HL-60 (cell line): ENCODE measurements around the gene VTN.

Experiments
- DNase-seq, 2 experiments: peaks; one replicate each; pipeline ENCODE4 v3.0.0-alpha.2; 2010 to 2020; ENCODE audit warnings: low read depth in 1 of 2, low spot score in 1 of 2
- H3K27ac ChIP-seq: fragments of 250-450 bp; sonication (Bioruptor Pico); replicated peaks from 2 replicates; pipeline ENCODE4 v1.5.1; 2020; ENCODE audit warnings: mild to moderate bottlenecking, moderate library complexity
- H3K27me3 ChIP-seq: fragments of 250-450 bp; sonication (Bioruptor Pico); 2 replicates; pipeline ENCODE4 v1.5.1; 2021; ENCODE audit warnings: mild to moderate bottlenecking, moderate library complexity; ENCODE audit not compliant: insufficient read depth, poor library complexity, severe bottlenecking
- H3K4me3 ChIP-seq: replicated peaks from 2 replicates; pipeline ENCODE4 v1.5.1; 2011; ENCODE audit warnings: mild to moderate bottlenecking, control low read depth, low read length; ENCODE audit not compliant: insufficient read depth
- GABPA ChIP-seq: IDR thresholded peaks from 2 replicates; pipeline ENCODE4 v1.6.1; 2012; ENCODE audit warnings: low read depth
- POLR2AphosphoS5 ChIP-seq: IDR thresholded peaks from 2 replicates; pipeline ENCODE4 v1.6.1; 2012; ENCODE audit warnings: low read depth
- SPI1 ChIP-seq: IDR thresholded peaks from 2 replicates; pipeline ENCODE4 v1.6.1; 2012; ENCODE audit warnings: low read depth, mild to moderate bottlenecking, borderline replicate concordance
- TF ChIP-seq, protein P1 (sequence below): IDR thresholded peaks from 2 replicates; pipeline ENCODE4 v1.6.1; 2012; ENCODE audit warnings: low read depth; ENCODE audit not compliant: insufficient replicate concordance
- TF ChIP-seq, protein P2 (sequence below): IDR thresholded peaks from one replicate; pipeline ENCODE4 v1.5.1; 2011; ENCODE audit warnings: low read length, control low read depth, inconsistent platforms; ENCODE audit not compliant: insufficient read depth

VTN gene

DNA sequence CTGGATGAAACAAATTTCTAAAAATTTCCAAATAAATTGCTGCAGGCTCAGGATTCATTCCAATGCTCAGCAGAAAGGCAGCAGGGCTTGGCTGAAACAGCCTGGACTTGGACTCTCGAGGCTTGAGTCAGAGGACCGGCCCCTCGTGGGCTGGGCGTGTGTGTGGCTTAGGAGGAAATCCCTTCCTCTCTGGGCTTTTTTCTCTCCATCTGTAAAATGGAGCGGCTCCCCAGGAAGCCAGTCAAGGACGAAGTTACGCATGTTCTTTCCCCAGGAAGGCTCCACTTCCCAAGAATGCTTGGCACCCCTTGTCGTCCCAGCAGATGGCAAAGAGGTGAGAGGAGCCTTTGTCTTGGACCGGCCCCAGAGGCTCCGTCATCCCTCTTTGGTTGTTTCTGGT, 22.4 kb upstream of the VTN start:
- no peak overlapping the region for H3K27ac ChIP-seq
- H3K27me3 ChIP-seq: no peaks in the 10 kb centered on the region
- TF ChIP-seq POLR2AphosphoS5 (no peak), SPI1 (no peak), GABPA (no peak)
- TF ChIP-seq, protein P1, sequence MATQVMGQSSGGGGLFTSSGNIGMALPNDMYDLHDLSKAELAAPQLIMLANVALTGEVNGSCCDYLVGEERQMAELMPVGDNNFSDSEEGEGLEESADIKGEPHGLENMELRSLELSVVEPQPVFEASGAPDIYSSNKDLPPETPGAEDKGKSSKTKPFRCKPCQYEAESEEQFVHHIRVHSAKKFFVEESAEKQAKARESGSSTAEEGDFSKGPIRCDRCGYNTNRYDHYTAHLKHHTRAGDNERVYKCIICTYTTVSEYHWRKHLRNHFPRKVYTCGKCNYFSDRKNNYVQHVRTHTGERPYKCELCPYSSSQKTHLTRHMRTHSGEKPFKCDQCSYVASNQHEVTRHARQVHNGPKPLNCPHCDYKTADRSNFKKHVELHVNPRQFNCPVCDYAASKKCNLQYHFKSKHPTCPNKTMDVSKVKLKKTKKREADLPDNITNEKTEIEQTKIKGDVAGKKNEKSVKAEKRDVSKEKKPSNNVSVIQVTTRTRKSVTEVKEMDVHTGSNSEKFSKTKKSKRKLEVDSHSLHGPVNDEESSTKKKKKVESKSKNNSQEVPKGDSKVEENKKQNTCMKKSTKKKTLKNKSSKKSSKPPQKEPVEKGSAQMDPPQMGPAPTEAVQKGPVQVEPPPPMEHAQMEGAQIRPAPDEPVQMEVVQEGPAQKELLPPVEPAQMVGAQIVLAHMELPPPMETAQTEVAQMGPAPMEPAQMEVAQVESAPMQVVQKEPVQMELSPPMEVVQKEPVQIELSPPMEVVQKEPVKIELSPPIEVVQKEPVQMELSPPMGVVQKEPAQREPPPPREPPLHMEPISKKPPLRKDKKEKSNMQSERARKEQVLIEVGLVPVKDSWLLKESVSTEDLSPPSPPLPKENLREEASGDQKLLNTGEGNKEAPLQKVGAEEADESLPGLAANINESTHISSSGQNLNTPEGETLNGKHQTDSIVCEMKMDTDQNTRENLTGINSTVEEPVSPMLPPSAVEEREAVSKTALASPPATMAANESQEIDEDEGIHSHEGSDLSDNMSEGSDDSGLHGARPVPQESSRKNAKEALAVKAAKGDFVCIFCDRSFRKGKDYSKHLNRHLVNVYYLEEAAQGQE: no peak
- TF ChIP-seq, protein P2, sequence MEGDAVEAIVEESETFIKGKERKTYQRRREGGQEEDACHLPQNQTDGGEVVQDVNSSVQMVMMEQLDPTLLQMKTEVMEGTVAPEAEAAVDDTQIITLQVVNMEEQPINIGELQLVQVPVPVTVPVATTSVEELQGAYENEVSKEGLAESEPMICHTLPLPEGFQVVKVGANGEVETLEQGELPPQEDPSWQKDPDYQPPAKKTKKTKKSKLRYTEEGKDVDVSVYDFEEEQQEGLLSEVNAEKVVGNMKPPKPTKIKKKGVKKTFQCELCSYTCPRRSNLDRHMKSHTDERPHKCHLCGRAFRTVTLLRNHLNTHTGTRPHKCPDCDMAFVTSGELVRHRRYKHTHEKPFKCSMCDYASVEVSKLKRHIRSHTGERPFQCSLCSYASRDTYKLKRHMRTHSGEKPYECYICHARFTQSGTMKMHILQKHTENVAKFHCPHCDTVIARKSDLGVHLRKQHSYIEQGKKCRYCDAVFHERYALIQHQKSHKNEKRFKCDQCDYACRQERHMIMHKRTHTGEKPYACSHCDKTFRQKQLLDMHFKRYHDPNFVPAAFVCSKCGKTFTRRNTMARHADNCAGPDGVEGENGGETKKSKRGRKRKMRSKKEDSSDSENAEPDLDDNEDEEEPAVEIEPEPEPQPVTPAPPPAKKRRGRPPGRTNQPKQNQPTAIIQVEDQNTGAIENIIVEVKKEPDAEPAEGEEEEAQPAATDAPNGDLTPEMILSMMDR: no peak
- no peak overlapping the region for H3K4me3 ChIP-seq
- no peak for DNase-seq

DNA sequence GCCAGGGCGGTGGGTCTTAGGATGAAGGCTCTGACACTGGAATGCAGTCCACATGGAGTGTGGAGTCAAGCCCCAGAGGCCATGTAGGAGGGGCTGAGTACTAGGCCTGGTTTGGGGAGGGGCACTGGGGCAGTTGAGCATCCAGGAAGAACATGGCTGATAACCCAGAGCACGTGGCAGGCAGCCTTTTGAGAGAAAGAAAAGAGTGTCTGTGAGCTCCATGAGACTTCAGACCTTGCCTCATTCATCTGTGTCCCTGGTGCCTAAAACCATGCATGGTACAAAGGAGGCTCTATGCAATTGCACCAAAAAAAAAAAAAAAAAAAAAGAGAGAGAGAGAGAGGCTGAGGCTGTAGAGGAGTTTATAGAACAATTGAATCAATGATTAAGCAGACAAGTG, 21.3 kb upstream of the VTN start:
- TF ChIP-seq, protein P2: no peak
- no peak for TF ChIP-seq GABPA
- TF ChIP-seq, protein P1: no peak
- no peak for TF ChIP-seq SPI1
- TF ChIP-seq POLR2AphosphoS5: no peak
- no peak for DNase-seq
- no peaks in the 10 kb centered on the region for H3K27me3 ChIP-seq
- H3K4me3 ChIP-seq: no peak overlapping the region
- H3K27ac ChIP-seq: no peak overlapping the region

DNA sequence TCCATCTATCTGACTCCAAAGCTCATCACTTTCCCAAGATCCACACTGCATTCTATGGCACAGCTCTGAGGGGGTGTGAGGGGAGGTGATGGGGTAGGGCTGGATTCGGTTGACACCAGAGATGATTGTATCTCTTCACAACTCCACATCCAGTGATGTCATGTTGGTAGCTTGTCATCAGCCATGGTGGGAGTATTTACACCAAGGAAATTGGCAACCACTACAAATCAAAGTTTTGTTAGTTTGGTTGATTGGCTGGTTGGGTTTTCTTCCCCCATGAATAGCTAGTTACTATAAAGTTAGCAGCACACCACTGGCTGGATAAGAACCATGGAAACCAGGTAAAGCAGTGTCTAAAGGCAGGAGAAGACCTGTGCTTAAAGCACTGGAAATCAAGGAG, 20.9 kb upstream of the VTN start:
- Histone ChIP-seq H3K27ac (no peak overlapping the region), H3K4me3 (no peak overlapping the region), H3K27me3 (no peaks in the 10 kb centered on the region)
- no peak for TF ChIP-seq POLR2AphosphoS5
- TF ChIP-seq, protein P2: no peak
- TF ChIP-seq, protein P1: no peak
- no peak for TF ChIP-seq SPI1
- no peak for TF ChIP-seq GABPA
- no peak for DNase-seq
